ES-I3 (cell line): ENCODE data around the gene IFITM2.

ENCODE experiments used
- H3K36me3 ChIP-seq: 2 replicates; pipeline ENCODE4 v1.6.1; 2013; ENCODE audit warnings: mild to moderate bottlenecking, low read length, control low read depth, moderate library complexity; ENCODE audit not compliant: insufficient read depth
- H3K4me1 ChIP-seq: 2 replicates; pipeline ENCODE4 v1.6.1; 2013; ENCODE audit warnings: mild to moderate bottlenecking, control low read depth, low read length; ENCODE audit not compliant: insufficient read depth
- H3K9ac ChIP-seq: 2 replicates; pipeline ENCODE4 v1.6.1; 2013; ENCODE audit warnings: low read depth, mild to moderate bottlenecking, low read length, moderate library complexity
- H3K9me3 ChIP-seq: 2 replicates; pipeline ENCODE4 v1.6.1; 2013; ENCODE audit warnings: mild to moderate bottlenecking, low read length, moderate library complexity; ENCODE audit not compliant: control insufficient read depth, insufficient read depth

IFITM2 gene

DNA sequence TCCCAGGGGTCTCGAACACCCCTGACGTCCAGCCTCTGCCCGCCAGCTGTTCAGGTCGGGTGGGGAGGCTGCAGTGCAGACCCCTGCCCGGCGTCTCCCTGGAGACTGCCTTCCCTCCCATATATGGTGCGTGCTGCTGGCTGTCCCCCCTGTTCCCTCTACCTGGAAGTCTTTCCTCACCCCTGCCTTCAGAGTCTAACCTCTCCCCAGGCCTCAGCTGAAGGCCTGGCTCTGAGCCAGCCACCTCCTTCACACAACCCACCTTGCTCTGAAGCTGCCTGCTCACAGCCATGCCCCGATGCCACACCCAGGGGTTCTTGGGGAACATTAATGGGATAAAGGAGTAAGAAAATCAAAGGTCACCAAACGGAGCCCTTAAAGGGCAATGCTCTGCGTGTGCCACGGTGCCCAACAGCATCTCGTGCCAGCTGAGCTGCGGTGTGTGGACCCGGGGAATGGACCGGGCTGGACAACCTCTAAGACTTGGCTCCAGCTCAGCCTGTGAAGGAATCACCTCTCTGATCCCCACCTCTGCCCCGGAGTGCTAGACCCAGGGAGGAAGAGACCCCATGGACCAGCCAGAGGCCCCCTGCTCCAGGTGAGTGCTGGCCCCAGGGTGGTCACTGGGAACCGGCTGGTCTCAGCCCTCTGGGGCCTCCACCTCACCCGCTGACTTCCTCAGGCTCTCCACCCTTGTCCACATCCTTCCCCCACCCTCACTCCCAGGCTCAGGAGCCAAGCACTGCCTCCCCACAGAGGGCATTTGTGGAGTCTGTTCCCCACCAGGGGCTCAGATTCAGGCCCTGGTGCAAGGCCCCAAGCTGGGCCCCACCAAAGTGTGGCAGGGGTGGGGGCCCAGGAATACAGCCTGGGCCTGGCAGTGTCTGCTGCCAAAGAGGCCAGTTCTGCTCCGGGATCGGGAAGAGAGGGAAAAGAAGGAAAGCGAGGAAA, 29.3 kb upstream of the IFITM2 start, which contains the start of gene NLRP6:
Gene NLRP6, plus strand, starts transcription at position 407 of the 951 bp plus-strand sequence. Its CDS starts 163 bp downstream, at position 570.
- H3K9ac ChIP-seq, result no peak within 1 kb of the TSS; the same call in 1 of the 2 replicates

DNA sequence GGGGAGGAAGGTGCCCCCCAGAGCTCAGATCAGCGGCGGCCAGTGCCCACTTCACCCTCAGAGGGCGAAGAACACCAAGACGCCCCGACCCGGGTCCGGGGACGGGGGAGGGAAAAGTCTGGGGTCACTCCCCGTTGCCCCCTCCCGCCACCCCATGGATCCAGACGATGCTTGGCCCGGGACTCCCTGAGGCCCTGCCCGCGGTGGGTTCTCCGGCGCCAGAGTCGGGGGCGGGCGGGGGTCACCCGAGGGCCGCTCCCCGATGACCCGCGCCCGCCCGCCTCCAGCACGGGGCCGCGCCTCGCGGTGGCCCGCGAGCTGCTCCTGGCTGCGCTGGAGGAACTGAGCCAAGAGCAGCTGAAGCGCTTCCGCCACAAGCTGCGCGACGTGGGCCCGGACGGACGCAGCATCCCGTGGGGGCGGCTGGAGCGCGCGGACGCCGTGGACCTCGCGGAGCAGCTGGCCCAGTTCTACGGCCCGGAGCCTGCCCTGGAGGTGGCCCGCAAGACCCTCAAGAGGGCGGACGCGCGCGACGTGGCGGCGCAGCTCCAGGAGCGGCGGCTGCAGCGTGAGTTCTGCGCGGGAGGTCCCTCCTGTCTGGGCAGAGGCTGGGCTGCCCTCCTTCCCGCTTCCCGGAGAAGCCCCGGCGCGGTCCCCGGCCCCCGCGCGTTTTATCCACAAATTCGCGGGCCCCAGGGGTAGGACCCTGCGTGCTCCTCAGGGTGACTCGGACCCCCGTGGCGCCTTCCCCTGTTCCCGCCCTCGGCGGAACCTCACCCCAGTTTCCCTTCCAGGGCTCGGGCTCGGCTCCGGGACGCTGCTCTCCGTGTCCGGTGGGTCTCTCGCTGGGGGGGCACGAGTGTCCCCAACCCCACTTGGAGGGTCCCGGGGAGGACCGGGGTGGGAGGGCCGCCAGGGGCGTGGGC, 28.3 kb upstream of the IFITM2 start:
- Histone ChIP-seq H3K9me3 (peaks cover 4% of the 10 kb centered on the region; the same call in 1 of the 2 replicates), H3K9ac (no peak overlapping the region; the same call in 1 of the 2 replicates), H3K4me1 (peaks cover 3% of the 10 kb centered on the region; the same call in 1 of the 2 replicates), H3K36me3 (no peaks in the 10 kb centered on the region)

More for the DNA sequence above, 29.3 kb upstream of the IFITM2 start, which contains the start of gene NLRP6:
- Histone ChIP-seq H3K36me3 (no peaks in the 10 kb centered on the region), H3K9me3 (peaks cover 4% of the 10 kb centered on the region; the same call in 1 of the 2 replicates), H3K4me1 (no peaks in the 10 kb centered on the region)

DNA sequence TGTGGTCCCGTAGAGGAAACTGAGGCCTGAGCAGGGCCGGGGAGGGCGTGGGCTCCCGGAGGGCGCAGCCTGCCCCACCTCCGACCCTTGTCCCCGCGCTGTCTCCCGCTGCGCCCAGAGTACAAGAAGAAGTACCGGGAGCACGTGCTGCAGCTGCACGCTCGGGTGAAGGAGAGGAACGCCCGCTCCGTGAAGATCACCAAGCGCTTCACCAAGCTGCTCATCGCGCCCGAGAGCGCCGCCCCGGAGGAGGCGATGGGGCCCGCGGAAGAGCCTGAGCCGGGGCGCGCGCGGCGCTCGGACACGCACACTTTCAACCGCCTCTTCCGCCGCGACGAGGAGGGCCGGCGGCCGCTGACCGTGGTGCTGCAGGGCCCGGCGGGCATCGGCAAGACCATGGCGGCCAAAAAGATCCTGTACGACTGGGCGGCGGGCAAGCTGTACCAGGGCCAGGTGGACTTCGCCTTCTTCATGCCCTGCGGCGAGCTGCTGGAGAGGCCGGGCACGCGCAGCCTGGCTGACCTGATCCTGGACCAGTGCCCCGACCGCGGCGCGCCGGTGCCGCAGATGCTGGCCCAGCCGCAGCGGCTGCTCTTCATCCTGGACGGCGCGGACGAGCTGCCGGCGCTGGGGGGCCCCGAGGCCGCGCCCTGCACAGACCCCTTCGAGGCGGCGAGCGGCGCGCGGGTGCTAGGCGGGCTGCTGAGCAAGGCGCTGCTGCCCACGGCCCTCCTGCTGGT, 27.5 kb upstream of the IFITM2 start:
- no peaks in the 10 kb centered on the region for H3K36me3 ChIP-seq
- peaks cover 3% of the 10 kb centered on the region; the same call in 1 of the 2 replicates for H3K4me1 ChIP-seq
- no peak overlapping the region for H3K9ac ChIP-seq
- peaks cover 4% of the 10 kb centered on the region; the same call in 1 of the 2 replicates for H3K9me3 ChIP-seq

DNA sequence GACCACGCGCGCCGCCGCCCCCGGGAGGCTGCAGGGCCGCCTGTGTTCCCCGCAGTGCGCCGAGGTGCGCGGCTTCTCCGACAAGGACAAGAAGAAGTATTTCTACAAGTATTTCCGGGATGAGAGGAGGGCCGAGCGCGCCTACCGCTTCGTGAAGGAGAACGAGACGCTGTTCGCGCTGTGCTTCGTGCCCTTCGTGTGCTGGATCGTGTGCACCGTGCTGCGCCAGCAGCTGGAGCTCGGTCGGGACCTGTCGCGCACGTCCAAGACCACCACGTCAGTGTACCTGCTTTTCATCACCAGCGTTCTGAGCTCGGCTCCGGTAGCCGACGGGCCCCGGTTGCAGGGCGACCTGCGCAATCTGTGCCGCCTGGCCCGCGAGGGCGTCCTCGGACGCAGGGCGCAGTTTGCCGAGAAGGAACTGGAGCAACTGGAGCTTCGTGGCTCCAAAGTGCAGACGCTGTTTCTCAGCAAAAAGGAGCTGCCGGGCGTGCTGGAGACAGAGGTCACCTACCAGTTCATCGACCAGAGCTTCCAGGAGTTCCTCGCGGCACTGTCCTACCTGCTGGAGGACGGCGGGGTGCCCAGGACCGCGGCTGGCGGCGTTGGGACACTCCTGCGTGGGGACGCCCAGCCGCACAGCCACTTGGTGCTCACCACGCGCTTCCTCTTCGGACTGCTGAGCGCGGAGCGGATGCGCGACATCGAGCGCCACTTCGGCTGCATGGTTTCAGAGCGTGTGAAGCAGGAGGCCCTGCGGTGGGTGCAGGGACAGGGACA, 26.7 kb upstream of the IFITM2 start:
- Histone ChIP-seq H3K9me3 (peaks cover 4% of the 10 kb centered on the region; the same call in 1 of the 2 replicates), H3K36me3 (no peaks in the 10 kb centered on the region), H3K9ac (no peak overlapping the region), H3K4me1 (peaks cover 3% of the 10 kb centered on the region; the same call in 1 of the 2 replicates)

DNA sequence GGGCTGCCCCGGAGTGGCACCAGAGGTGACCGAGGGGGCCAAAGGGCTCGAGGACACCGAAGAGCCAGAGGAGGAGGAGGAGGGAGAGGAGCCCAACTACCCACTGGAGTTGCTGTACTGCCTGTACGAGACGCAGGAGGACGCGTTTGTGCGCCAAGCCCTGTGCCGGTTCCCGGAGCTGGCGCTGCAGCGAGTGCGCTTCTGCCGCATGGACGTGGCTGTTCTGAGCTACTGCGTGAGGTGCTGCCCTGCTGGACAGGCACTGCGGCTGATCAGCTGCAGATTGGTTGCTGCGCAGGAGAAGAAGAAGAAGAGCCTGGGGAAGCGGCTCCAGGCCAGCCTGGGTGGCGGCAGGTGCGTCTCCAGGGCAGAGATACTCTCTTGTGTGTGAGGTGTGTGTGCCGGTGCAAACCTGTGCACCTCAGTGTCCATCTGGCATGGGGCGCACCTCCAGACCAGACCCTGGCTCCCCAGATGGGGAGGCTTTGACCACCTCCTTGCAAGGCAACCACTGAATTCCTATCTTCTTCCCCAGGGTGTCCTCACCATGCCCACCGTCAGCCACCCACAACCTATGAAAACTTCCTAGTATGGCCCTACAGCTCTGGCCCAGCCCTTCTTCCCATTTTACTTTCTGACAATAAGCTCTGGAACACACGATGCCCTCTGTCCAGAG, 26.0 kb upstream of the IFITM2 start:
- Histone ChIP-seq H3K36me3 (no peaks in the 10 kb centered on the region), H3K9me3 (no peaks in the 10 kb centered on the region), H3K4me1 (peaks cover 3% of the 10 kb centered on the region; the same call in 1 of the 2 replicates), H3K9ac (no peak overlapping the region)

DNA sequence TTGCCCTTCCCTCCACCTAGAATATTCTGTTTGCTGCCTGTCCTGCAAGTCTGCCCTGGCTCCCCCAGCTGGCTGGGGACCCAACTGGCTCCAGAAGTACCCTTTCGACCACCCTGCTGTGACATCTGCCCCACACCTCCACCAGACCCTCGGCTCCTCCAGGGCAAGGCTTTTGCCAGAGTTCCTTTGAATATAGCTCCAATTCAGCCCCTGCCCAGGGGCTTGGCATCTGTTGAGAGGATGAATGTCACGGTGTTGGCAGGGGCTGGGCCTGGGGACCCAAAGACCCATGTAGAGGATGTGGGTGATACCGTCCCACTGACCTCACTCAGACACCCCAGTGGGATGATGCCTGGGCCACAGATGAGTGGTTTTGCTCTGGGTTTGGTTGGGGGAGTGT, 25.4 kb upstream of the IFITM2 start:
- no peaks in the 10 kb centered on the region for H3K36me3 ChIP-seq
- no peak overlapping the region for H3K9ac ChIP-seq
- H3K4me1 ChIP-seq, result peaks cover 4% of the 10 kb centered on the region; the same call in 1 of the 2 replicates

DNA sequence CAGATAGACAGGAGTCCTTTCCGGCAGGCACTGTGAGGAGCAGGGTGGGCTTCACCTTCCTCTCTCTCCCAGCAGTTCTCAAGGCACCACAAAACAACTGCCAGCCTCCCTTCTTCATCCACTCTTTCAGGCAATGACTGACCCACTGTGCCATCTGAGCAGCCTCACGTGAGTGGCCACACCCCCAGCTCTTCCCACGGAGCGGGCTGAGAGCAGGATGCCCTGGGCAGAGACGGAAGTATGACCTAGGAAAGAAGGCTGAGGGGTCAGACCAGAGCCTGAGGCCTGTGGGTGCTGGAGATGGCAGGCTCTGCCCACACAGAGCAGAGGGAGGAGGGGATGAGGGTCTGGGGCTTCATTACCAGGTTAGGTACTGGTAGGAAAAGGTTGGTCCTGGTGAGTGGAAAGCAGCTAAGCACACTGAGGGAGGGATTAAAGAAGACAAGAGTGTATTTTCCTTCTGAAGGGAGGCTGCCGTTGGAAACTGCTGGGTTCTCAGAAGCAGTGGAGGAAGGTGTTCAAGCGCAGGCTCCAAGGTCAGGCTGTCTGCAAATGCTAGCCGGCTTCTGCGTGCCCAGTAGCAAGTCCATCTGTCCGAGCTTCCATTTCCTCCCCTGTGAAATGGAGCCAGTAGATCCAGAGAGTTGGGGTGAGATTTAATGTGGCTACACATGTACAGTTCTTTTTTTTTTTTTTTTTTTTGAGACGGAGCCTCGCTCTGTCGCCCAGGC, 24.8 kb upstream of the IFITM2 start:
- no peaks in the 10 kb centered on the region for H3K36me3 ChIP-seq
- H3K4me1 ChIP-seq, result peaks cover 10% of the 10 kb centered on the region; the same call in 1 of the 2 replicates
- H3K9ac ChIP-seq, result no peak overlapping the region
- H3K9me3 ChIP-seq, result no peaks in the 10 kb centered on the region

More for the DNA sequence above, 25.4 kb upstream of the IFITM2 start:
- H3K9me3 ChIP-seq, result no peaks in the 10 kb centered on the region

GRCh38 chr11:283405-284104, 24.1 kb upstream of the IFITM2 start:
- Histone ChIP-seq H3K36me3 (no peaks in the 10 kb centered on the region), H3K4me1 (peaks cover 11% of the 10 kb centered on the region; the same call in 1 of the 2 replicates), H3K9ac (no peak overlapping the region), H3K9me3 (no peaks in the 10 kb centered on the region)

DNA sequence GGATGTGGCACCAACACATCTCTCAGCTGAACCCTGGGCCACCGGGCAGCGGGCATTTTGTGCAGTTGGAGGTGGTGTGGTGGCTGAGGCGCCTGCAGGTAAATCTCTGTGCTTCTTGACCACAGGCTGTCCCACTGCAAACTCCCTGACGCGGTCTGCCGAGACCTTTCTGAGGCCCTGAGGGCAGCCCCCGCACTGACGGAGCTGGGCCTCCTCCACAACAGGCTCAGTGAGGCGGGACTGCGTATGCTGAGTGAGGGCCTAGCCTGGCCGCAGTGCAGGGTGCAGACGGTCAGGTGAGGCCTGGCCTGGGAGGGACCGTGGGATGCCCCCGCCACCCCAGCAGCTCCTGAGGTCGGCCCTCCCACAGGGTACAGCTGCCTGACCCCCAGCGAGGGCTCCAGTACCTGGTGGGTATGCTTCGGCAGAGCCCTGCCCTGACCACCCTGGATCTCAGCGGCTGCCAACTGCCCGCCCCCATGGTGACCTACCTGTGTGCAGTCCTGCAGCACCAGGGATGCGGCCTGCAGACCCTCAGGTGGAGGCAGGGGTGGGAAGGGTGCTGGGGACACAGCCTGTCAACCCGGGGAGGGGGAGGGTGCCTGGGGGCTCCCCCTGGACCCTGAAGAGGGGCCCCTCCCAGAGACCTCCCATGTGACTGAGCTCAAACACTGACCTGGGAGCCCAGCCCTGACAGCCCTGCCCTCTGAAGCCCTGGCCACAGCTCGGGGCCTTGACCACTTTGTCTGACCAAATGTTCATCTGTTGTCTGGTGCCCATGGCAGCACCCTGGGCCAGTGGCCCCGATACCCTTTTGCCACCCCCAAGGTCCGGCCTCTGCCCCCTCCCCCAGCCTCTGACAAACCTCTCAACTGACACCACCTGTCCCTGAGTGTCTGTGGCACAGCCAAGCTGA, 23.3 kb upstream of the IFITM2 start:
- Histone ChIP-seq H3K9me3 (no peaks in the 10 kb centered on the region), H3K4me1 (peaks cover 11% of the 10 kb centered on the region; the same call in 1 of the 2 replicates), H3K9ac (no peak overlapping the region), H3K36me3 (no peaks in the 10 kb centered on the region)

GRCh38 chr11:285021-285893, 22.4 kb upstream of the IFITM2 start:
- peaks cover 11% of the 10 kb centered on the region; the same call in 1 of the 2 replicates for H3K4me1 ChIP-seq
- H3K9me3 ChIP-seq, result no peaks in the 10 kb centered on the region
- H3K9ac ChIP-seq, result no peak overlapping the region
- no peaks in the 10 kb centered on the region for H3K36me3 ChIP-seq
